ENCODE data around the gene HLA-F.

HLA-F gene

GRCh38 chr6:29755295-29755871, 32.1 kb downstream of the HLA-F start:
- no peak for TF ChIP-seq CTCF (IDR thresholded peaks at IDR 0.05; ENCODE audit: extremely low read depth, missing control alignments)
- DNase-seq (ENCODE audit: low spot score): no peak

- TF ChIP-seq CTCF (IDR thresholded peaks at IDR 0.05; ENCODE audit: extremely low read depth, missing control alignments): no peak
Measured at GRCh38 chr6:29757282-29757681, 34.0 kb downstream of the HLA-F start.

GRCh38 chr6:29757701-29758293, 34.6 kb downstream of the HLA-F start:
- no peak for TF ChIP-seq CTCF (IDR thresholded peaks at IDR 0.05; ENCODE audit: extremely low read depth, missing control alignments)
- no peak for DNase-seq (ENCODE audit: low spot score)

More at GRCh38 chr6:29757282-29757681, 34.0 kb downstream of the HLA-F start:
- no peak for DNase-seq (ENCODE audit: low spot score)

- no peak for DNase-seq (ENCODE audit: low spot score)
- no peak for TF ChIP-seq CTCF (IDR thresholded peaks at IDR 0.05; ENCODE audit: extremely low read depth, missing control alignments)
Measured at GRCh38 chr6:29758761-29759160, 35.5 kb downstream of the HLA-F start.

GRCh38 chr6:29759457-29759856, 36.2 kb downstream of the HLA-F start:
- no peak for TF ChIP-seq CTCF (IDR thresholded peaks at IDR 0.05; ENCODE audit: extremely low read depth, missing control alignments)
- no peak for DNase-seq (ENCODE audit: low spot score)

- DNase-seq (ENCODE audit: low spot score): no peak
- no peak for TF ChIP-seq CTCF (IDR thresholded peaks at IDR 0.05; ENCODE audit: extremely low read depth, missing control alignments)
Measured at GRCh38 chr6:29760328-29760727, 37.1 kb downstream of the HLA-F start.

- DNase-seq (ENCODE audit: low spot score): no peak
Measured at GRCh38 chr6:29762051-29762450, 38.8 kb downstream of the HLA-F start.

More at GRCh38 chr6:29762051-29762450, 38.8 kb downstream of the HLA-F start:
- TF ChIP-seq CTCF (IDR thresholded peaks at IDR 0.05; ENCODE audit: extremely low read depth, missing control alignments): no peak
